MM.1S (cell line): ENCODE measurements around the gene LIPA.

ENCODE experiments used
- CTCF ChIP-seq: fragments of 300-600 bp; sonication (generic); IDR thresholded peaks from 2 replicates; pipeline ENCODE4 v1.5.1; 2016; ENCODE audit warnings: antibody characterized with exemption, low read length, mixed read lengths
- EZH2 ChIP-seq: fragments of 300-600 bp; sonication (generic); optimal IDR thresholded peaks from 2 replicates; pipeline ENCODE3; 2017; ENCODE audit warnings: low read depth, mild to moderate bottlenecking, antibody characterized with exemption, low read length, mixed read lengths

- TF ChIP-seq CTCF: no peak
- TF ChIP-seq EZH2: no peak
These were observed 45.8 kb upstream of the LIPA start for GRCh38 chr10:89297356-89297755.
